Nephron (organoid): ENCODE data around the gene DIAPH2.
A peak's percentile ranks its signal among the peaks of the same experiment; 100 is the strongest.

Experiments
- H3K27ac Mint-ChIP-seq, 3 experiments: 2 replicates each; pipeline ENCODE4 v1.8.0; 2020; ENCODE audit warnings: mixed read lengths in 3 of 3, mild to moderate bottlenecking in 2 of 3, moderate library complexity in 1 of 3
- H3K27me3 Mint-ChIP-seq: 2 replicates; pipeline ENCODE4 v1.8.0; 2021; ENCODE audit warnings: low read depth, mild to moderate bottlenecking, moderate library complexity, mixed read lengths
- H3K36me3 Mint-ChIP-seq: 2 replicates; pipeline ENCODE4 v1.8.0; 2020; ENCODE audit warnings: low read depth, mixed read lengths
- H3K4me1 Mint-ChIP-seq: 2 replicates; pipeline ENCODE4 v1.8.0; 2020; ENCODE audit warnings: mixed read lengths
- H3K4me3 Mint-ChIP-seq, 3 experiments: 2 replicates each; pipeline ENCODE4 v1.8.0; 2020; ENCODE audit warnings: mild to moderate bottlenecking in 3 of 3, mixed read lengths in 3 of 3, moderate library complexity in 2 of 3
- H3K9me3 Mint-ChIP-seq: 2 replicates; pipeline ENCODE4 v1.8.0; 2020; ENCODE audit warnings: mixed read lengths
- CTCF ChIP-seq, 3 experiments: fragments of 200-600 bp; sonication (generic); IDR thresholded peaks; one replicate each; pipeline ENCODE4 v1.5.0; 2021; ENCODE audit warnings: antibody characterized with exemption in 3 of 3; ENCODE audit not compliant: unreplicated experiment in 3 of 3

DIAPH2 gene

GRCh38 chrX:97416461-97416860, 731.8 kb downstream of the DIAPH2 start:
- Mint-ChIP-seq H3K36me3 (no peaks in the 10 kb centered on the region), H3K4me1 (no peaks in the 10 kb centered on the region), H3K9me3 (peaks cover 19% of the 10 kb centered on the region), H3K4me3 (no peak overlapping the region), H3K27me3 (no peaks in the 10 kb centered on the region), H3K27ac (no peak overlapping the region)
- TF ChIP-seq CTCF (IDR thresholded peaks at IDR 0.05; ENCODE audit: unreplicated experiment in 3 of 3): no peak

- no peaks in the 10 kb centered on the region for H3K36me3 Mint-ChIP-seq
- no peaks in the 10 kb centered on the region for H3K4me1 Mint-ChIP-seq
- H3K9me3 Mint-ChIP-seq: no peaks in the 10 kb centered on the region
- H3K27me3 Mint-ChIP-seq: no peaks in the 10 kb centered on the region
- no peak overlapping the region for H3K4me3 Mint-ChIP-seq
- no peak overlapping the region for H3K27ac Mint-ChIP-seq
- no peak for TF ChIP-seq CTCF (IDR thresholded peaks at IDR 0.05; ENCODE audit: unreplicated experiment in 3 of 3)
Observed at GRCh38 chrX:97429101-97429500, 744.5 kb downstream of the DIAPH2 start.

- H3K27ac Mint-ChIP-seq: no peak overlapping the region
- no peaks in the 10 kb centered on the region for H3K4me1 Mint-ChIP-seq
- H3K9me3 Mint-ChIP-seq: no peaks in the 10 kb centered on the region
- no peaks in the 10 kb centered on the region for H3K27me3 Mint-ChIP-seq
- H3K4me3 Mint-ChIP-seq: no peak overlapping the region
- H3K36me3 Mint-ChIP-seq: no peaks in the 10 kb centered on the region
- no peak for TF ChIP-seq CTCF (IDR thresholded peaks at IDR 0.05; ENCODE audit: unreplicated experiment in 3 of 3)
Observed at GRCh38 chrX:97431281-97431680, 746.6 kb downstream of the DIAPH2 start.

- Mint-ChIP-seq H3K9me3 (no peaks in the 10 kb centered on the region), H3K4me1 (peaks cover 22% of the 10 kb centered on the region), H3K36me3 (no peaks in the 10 kb centered on the region), H3K27me3 (no peaks in the 10 kb centered on the region), H3K27ac (no peak overlapping the region), H3K4me3 (no peak overlapping the region)
- TF ChIP-seq CTCF (IDR thresholded peaks at IDR 0.05; ENCODE audit: unreplicated experiment in 3 of 3): peak in 2 of 3 experiments; percentile 30 to 52
Observed at GRCh38 chrX:97446298-97446882, 761.7 kb downstream of the DIAPH2 start.

GRCh38 chrX:97447306-97447705, 762.7 kb downstream of the DIAPH2 start:
- Mint-ChIP-seq H3K4me1 (peaks cover 22% of the 10 kb centered on the region), H3K9me3 (no peaks in the 10 kb centered on the region), H3K36me3 (no peaks in the 10 kb centered on the region), H3K27ac (peak overlapping the region in 1 of 3 experiments; percentile 62), H3K27me3 (no peaks in the 10 kb centered on the region), H3K4me3 (no peak overlapping the region)
- TF ChIP-seq CTCF (IDR thresholded peaks at IDR 0.05; ENCODE audit: unreplicated experiment in 3 of 3): no peak

- TF ChIP-seq CTCF (IDR thresholded peaks at IDR 0.05; ENCODE audit: unreplicated experiment in 3 of 3): no peak
- H3K36me3 Mint-ChIP-seq: no peaks in the 10 kb centered on the region
- H3K9me3 Mint-ChIP-seq: no peaks in the 10 kb centered on the region
- no peaks in the 10 kb centered on the region for H3K27me3 Mint-ChIP-seq
- H3K4me3 Mint-ChIP-seq: no peak overlapping the region
- H3K4me1 Mint-ChIP-seq: peaks cover 4% of the 10 kb centered on the region
- no peak overlapping the region for H3K27ac Mint-ChIP-seq
Observed at GRCh38 chrX:97452283-97452682, 767.6 kb downstream of the DIAPH2 start.
